ENCODE data around the gene MAP3K4.

GRCh38 chr6:160966493-160967229 lies 24.9 kb upstream of the MAP3K4 start:
- TF ChIP-seq CTCF (conservative IDR thresholded peaks at IDR 0.05; ENCODE audit: low read depth, low read length) (no peak), EZH2 (IDR thresholded peaks at IDR 0.05; ENCODE audit: borderline replicate concordance, low read depth, low read length, poor library complexity, severe bottlenecking) (no peak)

All from A673 (cell line).